IPS-NIHi7 (cell line): ENCODE measurements around the gene ADSS2.
A peak's percentile ranks its signal among the peaks of the same experiment; 100 is the strongest.

Experiments used
- DNase-seq: peaks from one replicate; pipeline ENCODE4 v3.0.0; 2012; ENCODE audit warnings: mixed read lengths; ENCODE audit errors: extremely low spot score

The ADSS2 gene

DNA sequence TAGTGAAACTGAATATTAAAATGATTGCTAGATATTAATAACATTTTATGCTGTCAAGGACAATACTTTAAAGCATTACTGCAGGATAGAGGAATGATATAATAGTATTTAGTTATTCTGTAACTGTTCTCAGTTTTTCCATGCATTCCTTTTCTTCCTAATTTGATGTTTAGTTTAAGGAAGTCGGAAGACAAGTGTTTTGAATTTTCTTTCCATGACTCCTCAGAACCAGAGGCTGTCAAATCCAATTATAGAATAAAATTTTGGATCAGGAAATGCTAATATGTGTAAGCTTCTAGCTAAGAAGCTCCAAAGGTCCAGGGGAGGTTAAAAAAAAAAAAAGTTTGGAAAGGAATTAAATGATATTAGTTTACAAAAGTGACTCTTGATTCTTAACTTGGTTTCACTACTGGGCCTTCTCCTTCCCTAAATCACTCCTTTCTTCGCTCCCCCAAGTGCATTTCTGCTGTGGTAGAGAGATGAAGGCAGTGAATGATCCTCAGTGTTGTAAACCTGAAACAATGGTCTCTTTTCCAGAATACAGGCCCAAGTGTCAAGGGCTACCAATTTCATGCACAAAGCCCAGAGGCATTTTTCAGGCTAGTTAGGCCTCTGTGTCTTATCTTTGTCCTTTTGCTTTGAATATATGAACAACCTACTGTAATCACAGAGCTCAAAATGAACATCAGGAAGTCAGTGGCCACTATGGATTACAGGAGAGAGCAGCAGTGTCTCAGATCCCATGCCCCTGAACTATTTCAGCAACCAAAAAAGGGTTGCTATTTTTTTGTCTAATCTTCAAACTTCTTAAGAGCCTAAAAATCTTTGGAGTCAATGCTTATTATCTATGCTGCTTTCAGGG is 6.2 kb downstream of the ADSS2 start:
- no peak for DNase-seq

DNA sequence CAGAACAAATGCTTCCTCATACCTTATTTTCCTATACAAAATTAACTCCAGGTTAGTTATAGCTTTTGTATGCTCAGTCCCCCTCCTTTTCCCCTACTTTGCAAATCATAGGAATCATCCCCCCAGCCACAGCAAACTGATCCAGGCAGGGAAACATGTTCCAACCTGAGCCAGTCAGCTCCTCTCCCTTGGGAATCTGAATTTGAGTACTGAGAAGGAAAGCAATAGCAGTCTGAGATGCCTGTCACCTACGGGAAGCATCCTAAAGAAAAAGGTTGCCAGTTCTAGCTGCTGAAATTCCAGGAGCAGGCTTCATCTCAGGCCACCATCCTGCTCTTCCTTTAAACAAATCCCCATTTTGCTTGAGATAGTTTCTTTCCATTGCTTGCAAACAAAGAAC is 6.9 kb downstream of the ADSS2 start:
- DNase-seq = peak; percentile 13

DNA sequence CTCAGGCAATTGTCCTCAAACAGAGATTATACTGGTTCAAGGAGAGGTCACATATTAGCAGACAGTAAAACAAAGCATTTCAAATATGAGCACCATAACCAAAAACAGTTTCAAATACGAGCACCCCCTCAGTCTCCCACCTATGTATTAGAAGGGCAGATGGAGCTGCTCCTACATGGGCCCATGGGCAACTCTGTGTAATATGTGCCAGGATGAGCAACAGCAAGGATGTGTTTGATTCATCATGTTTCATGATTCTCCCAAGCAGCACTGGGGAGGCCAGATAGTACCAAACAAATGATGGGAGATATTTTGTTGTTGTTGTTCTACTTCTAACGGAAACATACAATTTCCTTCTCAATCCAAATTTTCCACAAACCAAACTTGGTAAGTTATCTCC is 8.9 kb downstream of the ADSS2 start:
- no peak for DNase-seq

DNA sequence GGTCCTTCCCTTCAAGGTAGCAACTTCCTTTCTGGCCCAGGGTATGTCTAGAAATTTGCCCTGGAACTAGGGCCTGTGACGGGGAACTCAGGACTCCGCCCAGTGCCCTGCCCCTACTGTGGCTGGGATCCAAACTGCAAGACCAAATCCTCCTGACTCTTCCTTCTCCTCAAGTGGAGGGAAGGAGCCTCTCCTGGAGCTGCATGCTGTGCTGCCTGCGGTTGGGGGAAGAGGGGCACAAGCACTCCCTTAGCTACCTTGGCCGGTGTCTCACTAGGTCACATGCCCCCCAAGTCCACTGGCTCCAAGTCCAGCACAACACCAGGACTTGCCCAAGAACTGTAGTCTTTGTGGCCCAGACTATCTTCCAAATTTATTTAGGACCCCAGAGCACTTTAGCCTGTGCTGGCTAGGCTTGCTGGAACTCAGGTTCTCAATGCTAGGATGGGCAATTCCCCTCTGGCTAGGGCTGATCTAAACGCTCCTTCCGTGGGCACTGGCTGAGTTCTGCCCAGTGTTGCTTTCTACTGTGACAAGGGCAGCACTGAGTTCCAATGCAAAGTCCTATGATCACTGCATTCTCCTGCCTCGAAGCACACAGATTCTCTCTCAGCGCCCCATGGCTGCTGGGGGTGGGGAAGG is 12.2 kb downstream of the ADSS2 start:
- peak; percentile 39 for DNase-seq

DNA sequence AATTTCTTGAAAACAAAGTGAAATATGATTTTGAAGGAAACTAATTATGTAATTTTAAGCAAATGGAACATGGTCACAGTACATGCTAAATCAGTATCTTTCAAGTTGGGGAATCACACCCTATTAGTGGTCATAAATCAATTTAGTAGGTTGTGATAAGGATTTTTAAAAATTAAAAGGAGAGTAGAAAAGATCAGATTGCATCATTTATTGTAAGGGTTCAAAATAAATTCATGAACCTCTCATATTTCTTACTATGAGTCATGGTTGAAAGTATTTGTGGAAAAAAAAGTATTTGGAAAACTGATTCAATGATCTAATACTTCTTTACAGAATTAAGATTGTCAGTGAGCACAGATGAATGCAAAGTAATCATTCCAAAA is 14.6 kb downstream of the ADSS2 start:
- no peak for DNase-seq

DNA sequence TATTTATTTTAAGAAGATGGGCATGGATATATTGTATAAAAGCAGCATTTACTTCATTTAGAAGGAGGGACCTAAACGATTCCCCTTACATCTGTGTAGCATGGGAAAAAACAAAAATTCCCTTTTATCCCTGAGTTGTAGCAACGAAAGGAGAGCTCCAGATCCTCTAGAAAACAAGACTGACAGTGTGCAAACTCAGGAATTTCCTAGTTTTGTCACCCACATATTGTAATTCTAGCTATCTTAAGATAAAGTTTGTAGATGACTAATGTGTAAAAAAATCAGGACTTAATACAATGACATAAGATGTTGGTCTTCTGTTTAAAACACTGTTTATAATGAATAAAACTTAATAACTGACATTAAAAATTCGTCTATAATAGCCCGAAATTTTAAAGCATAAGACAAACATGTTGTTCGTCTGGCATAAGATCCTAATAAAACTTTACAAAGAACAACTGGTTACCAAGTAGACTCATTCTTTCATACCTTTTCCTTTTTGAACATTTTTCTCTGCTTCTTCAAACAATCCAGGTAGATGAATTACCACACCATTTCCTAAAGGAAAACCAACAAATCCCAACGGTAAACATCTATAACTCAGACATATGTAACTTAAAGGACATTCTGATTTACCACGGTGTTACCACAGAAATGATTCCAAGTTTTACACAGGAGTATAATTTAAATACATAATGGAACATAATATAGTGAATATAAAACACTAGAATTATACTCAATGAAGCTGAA is 15.2 kb downstream of the ADSS2 start:
- no peak for DNase-seq

DNA sequence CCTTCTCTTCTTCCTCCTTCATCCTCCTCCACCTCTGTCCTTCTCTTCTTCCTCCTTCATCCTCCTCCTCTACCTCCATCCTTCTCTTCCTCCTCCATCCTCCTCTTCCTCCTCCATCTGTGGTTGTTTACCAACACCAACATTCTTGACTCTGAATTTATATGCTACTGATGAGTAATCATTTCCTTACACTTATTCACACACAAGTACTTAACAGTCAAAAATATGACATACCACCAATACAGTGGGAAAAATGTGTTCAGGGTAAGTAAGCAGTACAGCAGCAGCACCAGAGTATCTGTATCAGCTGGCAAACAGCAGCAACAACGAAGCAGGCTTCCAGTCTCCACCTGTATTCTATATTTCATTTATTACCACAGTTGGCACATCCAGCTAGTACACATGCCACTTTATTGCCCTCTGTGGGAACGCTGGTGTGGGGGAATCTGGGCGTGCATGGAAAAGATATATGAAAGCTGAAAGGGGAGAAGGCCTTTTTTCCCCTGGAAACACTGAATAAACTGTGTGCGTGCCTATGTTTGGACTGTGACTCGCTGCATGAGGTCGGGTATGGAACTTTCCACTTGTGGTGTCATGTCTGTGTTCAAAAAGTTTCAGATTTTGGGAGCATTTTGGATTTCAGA is 16.0 kb downstream of the ADSS2 start:
- DNase-seq = no peak

DNA sequence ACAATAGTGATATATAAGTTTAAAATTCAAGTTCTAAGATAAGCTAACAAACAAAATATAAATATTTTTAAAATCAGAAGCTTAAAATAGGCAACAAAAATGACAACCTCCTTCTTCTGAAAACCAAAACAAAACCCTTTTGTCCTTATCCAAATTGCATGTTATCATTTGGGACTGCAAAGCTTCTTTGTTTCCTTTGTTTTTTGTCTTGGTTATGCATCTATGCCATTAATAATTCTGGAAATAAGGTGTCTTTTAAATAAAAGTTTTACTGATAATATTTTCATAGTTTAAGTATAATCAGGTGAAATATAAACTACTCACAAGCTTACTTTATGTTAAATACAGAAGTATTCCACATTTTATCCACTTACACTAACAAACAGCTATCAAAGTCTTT is 20.5 kb downstream of the ADSS2 start:
- DNase-seq = no peak

DNA sequence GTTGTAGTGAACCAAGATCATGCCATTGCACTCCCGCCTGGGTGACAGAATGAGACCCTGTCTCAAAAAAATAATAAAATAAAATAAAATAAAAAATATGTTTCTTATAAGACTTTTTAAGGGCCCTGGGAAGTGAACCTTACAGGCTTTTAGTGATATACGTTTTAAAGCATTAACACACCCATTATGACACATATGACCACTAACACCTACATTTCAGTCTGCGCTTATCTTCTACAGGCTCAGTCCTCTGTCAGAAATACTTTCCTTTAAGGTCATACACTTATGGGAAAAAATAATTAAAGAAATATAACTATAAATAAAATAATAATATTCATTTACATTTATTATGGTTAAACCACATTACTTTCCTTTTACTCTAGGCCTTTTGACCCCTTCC is 21.9 kb downstream of the ADSS2 start:
- no peak for DNase-seq

DNA sequence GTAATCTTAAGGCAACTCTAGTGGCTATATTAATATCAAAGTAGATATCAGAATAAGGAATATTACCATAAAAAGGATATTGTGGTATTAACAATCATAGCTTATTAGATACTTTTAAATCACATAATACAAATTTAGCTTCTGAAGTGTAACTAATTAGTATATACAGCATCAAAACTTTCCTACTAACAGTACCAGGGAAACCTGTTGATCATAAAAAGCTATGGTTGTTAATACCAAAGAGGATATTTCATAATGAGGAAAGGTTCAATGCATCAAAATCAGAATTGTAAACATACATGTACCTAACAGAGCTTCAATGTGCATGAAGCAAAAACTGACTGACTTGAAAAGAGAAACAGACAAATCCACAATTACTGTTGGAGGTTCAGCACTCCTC is 24.1 kb downstream of the ADSS2 start:
- DNase-seq = no peak

DNA sequence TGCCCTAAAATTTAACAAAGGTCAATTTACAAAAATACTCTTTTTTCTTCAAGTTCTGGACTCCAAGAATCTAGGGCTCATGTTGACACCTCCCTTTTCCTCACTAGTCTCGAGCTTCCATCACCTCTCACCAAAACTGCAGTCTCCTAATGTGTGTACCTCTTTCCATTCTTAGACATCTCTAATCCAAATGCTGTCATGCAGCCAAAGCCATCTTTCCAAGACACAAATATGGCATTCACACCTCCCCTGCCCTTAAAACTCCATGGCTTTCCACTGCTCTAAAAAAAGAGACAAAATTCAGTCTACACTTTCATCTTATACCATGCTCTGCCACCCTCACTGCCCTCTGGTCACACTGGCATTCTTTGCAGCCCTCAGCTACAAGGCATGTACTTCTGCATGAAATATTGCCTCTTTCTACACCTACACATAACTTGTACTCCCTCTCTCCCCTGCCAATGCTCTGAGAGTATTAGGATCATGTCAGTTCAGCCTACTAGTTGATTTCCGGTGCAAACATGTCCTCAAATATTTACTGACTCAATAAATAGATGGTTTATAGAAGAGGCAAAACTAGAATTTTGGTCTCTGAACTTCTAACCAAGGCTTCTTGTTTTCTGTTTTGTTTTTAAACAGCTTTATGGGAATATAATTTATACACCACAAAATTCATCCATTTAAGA is 26.9 kb downstream of the ADSS2 start:
- no peak for DNase-seq

DNA sequence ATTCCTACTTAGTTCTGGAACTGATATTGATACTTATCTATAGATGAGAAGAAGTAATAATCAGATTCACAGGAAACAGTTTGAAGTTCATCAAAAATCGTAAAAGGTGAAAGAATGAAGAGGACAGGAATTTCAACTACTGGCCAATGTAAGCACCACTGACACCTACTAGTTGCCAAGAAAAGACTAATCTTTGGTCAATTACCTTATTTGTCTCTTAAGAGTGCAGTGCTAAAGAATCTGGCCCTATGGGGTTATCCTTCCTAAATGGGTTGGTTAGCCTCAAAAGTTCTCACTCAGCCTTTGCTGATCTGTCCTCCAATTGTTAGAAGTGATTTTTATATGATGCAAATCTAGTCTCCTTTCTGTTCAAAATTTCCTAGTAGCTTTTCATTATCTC is 29.5 kb downstream of the ADSS2 start:
- DNase-seq = no peak

DNA sequence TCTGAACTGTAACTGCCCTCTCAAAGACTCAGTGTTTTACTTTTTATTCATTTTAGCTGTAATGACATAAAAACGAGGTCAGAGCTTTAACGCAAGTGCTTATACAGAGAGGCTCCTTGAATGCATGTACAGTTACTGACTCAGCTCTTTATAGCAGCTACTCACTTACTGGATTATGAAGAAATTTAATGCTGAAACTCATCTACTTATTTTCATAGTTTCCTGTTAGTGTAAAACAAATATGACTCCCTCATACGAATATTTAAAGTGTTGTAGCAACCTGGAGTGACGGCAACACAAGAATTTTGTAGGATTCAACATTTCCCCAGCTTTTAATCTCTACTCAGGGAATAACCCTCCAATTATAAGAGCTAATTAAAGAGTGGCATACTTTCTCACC is 32.7 kb downstream of the ADSS2 start:
- no peak for DNase-seq

DNA sequence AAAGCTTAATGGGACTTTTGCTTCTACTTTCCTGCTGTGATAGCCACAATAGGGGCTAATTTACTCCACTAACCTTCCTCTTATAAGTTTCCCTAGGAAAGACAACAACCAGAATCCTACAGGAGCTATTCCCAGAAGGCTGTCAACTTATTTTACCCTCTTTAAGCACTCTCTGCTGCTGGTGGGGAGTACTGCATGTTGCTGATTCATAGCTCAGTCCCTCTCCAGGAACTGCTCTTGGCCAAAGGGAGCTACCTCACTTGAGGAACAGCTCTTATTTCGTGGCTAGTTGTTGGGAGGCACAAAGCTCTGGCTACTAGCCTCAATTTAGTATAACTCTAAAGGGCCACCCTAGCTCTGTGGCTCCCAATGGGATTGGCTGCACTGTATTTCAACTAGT is 37.2 kb downstream of the ADSS2 start:
- peak; percentile 46 for DNase-seq

DNA sequence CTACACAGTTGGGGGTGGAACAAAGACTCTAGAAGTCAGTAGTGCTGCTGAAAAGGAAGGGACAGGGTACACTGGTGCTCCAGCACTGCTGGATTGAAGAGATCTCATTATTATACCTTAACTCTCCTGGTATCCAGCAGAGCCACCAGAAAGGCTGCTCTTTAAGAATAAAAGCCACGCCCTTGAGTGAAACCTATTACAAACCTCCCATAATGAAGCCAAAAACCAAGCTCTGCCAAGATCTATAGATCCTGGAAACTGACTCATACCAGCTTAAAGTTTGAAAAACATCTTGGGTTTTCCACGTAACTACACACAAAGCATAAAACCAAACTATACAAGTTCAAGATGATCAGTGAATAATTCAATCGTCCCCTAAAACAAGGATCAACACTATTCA is 38.0 kb downstream of the ADSS2 start:
- no peak for DNase-seq

DNA sequence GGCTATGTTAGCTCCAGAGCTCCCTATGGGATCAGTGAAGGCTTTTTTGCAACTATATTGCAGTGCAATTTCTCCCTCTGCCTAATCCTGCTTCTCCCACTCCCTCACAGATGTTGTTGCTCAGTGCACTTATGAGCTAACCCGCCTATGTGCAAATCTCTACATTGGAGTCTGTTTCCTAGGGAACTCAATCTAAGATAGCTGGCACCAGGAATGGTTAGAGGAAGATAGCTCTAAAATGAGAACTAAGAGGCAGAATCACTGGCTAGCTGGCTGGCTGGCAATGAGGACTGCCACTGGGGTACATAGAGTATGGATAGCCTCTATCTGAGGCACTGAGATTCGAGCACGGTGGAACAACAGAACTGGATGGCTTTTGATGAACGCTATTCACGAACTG is 39.5 kb downstream of the ADSS2 start:
- DNase-seq = no peak

DNA sequence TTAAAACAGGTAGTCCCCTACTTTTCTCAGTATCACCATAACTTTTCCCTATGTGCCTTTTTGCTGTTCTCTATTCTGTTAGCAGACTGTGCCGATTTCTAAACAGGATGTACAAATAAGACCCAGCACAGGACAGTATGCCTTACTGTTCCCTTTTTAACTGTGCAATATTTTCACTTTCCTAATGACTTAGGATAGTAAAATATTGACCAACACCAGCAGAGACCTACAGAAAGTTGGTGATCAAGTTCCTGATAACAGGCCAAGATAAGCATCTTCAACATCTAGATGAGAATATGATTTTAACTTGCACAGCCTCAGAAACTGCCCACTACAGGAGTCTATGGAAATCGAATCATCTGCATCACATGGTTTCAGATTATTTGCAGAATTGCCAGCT is 42.0 kb downstream of the ADSS2 start:
- no peak for DNase-seq

DNA sequence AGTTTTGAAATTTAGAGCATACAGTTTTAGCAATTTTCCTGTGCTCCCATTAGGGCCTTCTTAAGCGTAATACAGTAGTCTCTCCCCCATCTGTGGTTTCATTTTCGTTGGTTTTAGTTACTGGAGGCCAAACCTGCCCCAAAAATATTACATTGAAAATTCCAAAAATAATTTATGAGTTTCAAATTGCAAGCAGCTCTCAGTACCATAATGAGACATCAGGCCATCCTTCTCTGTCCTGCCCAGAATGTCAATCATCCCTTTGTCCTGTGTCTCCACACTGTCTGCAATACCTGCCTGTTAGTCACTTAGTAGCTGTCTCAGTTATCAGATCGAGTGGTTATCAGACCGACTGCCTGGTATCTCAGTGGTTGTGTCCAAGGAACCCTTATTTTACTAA is 45.4 kb downstream of the ADSS2 start:
- no peak for DNase-seq

DNA sequence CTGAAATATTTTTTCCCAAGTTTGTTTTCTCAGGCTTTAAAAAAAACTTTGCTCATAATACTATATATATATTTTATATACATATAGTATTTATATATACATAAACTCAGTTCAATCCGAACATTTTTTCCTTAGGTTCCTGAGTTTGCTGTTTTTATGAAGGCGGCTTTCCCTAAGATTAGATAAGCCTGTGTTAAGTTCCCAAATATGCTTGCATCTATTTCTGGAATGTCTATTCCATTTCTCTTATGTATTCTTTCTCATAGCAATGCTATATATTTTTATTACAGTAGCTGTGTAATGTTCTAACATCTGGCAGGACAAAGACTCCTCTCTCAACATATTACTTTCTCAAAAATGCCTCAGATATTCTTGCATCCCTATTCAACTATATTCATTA is 45.9 kb downstream of the ADSS2 start:
- no peak for DNase-seq

DNA sequence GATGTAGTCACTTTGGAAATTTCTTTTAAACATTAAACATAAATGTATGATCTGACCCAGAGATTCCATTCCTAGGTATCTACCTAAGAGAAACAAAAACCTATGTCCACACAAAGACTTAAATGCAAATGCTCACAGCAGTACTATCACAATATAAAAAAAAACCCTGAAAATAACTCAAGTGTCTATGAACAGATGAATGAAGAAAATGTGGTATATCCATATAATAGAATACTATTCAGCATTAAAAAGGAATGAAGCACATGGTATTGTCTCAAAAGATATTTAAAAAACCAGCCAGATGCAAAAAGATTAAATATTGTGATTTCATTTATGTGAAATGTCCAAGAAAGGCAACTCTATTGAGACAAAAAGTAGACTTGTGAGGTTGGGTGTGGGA is 48.3 kb downstream of the ADSS2 start:
- DNase-seq = no peak

DNA sequence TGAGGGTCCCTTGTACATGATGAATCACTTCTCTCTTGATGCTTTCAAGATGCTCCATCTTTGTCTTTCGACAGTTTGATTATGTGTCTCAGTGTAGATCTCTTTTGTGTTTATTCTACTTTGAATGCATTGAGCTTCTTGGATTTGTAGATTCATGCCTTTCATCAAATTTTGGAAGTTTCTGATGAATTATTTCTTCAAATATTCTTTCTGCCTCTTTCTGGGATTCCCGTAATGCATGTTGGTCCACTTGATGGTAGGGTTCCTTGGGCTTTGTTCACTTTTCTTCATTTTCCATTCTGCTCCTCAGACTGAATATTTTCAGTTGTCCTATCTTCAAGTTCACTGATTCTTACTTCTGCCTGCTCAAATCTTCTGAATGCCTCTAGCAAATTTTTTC is 50.7 kb downstream of the ADSS2 start:
- DNase-seq = no peak

DNA sequence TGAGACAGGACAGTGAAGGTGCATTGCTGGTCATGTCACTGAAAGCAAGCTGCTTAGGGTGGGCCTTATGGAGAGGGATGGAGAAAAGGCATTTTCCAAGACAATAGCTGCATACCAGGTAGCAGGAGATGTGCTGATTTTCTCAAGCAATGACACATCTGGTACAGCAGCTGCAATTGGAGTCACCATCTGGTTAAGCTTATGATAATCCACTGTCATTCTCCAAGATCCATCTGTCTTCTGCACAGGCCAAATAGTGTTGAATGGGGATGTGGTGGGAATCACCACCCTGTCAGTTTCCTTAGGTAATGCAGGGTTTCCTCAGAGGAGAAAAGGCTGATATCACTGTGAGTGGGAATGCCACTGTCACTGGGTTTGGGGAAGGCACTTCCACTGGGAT is 54.6 kb downstream of the ADSS2 start:
- no peak for DNase-seq
